Right hindlimb (tissue), 1 donor: ENCODE data around the gene LSAMP.
"Not testable (repeated sequence)": the region's sequence is repeated elsewhere in the genome, so short reads cannot be mapped to it uniquely, and the experiment has no call there.

Source experiments
- DNase-seq: peaks from one replicate; pipeline ENCODE4 v3.0.0-alpha.2; 2018

The LSAMP gene

DNA sequence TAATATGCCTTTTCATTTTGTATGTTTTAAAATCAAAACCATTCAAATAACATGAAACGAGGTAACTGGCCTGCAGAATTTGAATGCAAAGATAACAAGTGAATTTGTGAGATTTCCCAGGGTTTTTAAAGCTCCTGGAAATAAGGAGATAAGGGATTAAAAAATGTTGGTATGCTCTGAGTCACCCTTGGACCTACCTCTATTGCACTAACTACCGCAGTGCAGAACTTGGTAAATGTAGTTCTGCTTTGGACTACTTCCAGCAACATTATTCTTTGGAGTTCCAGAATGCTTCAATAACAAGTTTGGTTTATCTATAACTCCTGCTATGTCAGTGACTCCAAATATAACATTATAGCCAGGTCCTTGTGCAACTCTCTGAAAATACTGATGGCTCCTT, 620.2 kb downstream of the LSAMP start:
- DNase-seq = no peak

DNA sequence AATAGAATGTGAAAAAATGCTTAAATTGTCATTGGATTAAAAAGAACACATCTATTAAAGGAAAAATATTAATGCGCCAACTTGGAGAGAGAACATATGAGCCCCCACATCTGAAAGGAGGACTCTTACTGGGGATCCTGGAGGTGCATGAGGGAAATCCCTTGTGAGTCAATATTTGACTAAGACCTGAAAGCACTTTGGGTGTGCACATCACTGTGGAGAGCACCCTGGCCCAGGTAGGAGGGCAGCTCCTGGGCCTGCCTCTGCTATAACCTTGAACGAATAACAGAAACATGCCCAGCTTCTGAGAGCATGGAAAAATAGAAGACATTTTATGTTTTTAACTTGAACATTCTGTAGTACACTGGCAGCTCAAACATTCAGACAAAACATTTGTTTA, 622.2 kb downstream of the LSAMP start:
- no peak for DNase-seq

GRCh38 chr3:115822579-115822978, 622.7 kb downstream of the LSAMP start:
- no peak for DNase-seq

- DNase-seq = peak; percentile 71
Observed at GRCh38 chr3:115819785-115820384, 625.4 kb downstream of the LSAMP start.

DNA sequence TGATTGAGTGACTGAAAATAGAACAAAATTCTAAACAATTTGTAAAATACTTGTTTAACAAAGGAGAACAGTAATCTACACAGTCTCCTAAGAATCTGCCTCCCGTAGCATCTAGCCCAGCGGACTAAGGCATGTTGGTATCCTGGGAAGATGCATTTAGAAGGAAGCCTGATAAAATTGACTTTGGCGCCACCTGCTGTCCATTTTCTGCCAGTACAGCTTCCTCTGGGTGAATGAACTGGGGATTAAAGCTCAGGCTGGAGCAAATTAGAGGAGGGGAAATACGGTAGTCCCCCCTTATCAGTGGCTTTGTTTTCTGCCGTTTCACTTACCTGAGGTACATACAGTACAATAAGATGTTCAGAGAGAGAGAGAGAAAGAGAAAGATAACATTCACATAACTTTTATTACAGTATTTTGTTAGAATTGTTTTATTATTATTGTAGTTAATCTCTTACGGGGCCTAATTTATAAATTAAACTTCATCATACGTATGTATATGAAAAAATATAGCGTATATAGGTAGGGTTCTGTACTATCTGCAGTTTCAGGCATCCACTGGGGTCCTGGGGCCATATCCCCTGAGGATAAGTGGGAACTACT, 630.4 kb downstream of the LSAMP start:
- peak; percentile 75 for DNase-seq

- no peak for DNase-seq
Observed at GRCh38 chr3:115814006-115814405, 631.3 kb downstream of the LSAMP start.

DNA sequence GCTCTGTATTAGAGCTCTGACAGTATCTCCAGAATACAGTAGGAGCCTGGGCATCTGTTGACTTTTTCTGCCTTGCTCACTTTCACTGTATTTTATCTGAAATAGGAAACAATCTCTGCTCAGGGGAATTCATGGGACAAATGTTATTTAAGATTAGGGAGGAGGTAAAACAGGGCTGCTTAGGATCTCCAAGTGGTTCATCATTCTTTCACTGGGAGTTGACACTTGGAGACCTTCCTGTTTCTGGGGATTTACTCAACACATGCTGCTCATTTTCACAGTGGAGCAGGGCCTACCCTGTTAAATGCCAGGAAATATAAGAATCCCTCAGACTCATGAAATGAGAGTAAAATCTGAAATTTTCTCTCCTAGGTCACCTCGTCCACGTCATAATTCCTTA, 636.5 kb downstream of the LSAMP start:
- no peak for DNase-seq

DNA sequence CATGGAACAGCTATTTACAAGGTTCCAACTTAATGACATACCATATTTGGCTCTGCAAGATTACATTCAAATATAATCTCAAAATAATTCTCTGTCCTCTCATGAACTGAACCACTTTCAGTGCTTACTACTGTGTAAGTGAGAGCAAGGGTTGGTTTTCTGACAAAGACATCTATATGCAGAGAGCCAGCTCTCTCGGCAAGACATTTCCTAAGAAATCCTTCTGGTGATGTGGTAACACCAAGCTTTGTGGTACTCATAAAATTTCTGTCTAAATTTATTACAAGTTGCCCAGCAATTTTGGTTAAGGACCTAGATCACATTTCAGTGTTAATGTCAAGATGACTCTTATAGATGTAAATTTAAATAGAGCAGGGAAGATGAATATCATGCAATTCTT, 637.0 kb downstream of the LSAMP start:
- DNase-seq = no peak

- DNase-seq = no peak
Observed at GRCh38 chr3:115806501-115806900, 638.8 kb downstream of the LSAMP start.

GRCh38 chr3:115805520-115805919, 639.8 kb downstream of the LSAMP start:
- no peak for DNase-seq

DNA sequence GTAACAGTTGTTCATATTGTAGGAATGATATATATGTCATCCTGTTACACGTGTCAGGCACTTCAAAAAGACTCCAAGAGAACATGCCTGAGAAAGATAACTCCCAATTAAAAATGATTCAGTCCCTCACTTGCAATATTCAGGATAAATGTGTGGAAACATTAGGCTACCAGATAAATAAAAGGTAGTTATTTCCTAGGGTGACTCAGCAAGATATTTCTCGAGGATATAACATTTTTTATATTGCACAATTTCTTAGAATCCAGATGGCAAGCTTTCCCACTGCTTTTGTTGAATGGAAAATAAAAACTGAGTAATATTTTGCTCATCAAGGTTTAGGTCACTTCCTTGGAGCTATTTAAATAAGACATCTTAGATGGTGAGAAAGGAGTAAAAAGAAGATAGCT, 640.6 kb downstream of the LSAMP start:
- DNase-seq = no peak

GRCh38 chr3:115804200-115804599, 641.1 kb downstream of the LSAMP start:
- DNase-seq = no peak

GRCh38 chr3:115803661-115804060, 641.6 kb downstream of the LSAMP start:
- no peak for DNase-seq

DNA sequence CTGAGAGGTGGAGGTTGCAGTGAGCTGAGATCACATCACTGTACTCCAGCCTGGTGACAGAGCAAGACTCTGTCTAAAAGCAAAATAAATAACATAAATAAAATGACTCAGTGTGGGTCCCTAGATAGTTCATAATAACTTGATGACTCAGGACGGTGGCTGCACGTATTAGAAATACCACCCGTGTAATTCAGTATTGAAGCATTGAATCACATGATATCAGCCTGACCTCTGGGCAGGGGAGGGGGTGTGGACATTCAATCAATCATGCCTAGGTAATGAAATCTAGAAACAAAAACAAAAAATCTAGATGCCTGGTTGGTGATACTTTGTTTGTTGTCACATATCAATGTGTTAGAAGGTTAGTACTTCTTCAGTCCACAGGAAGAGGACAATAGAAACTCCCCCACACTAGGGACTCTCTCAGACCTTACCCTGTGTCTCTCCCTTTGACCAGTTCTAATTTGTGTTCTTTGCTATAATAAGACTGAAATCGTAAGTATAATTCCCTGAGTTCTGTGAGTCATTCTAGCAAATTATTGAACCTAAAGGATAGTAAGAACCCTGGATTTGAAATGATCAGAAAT, 644.7 kb downstream of the LSAMP start:
- no peak for DNase-seq

DNA sequence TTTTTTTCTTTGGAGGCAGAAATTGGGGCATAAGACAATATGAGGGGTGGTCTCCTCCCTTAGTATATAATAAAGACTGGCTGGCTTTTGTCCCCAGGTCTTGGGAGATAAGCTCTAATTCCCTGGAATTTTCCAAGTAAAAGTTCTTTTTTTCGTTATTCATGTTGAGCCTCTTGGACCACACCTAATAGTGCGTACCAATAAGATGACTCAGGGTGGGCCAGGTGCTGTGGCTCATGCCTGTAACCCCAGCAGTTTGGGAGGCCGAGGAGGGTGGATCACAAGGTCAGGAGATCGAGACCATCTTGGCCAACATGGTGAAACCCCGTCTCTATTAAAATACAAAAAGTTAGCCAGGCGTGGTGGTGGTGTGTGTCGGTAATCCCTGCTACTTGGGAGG, 645.2 kb downstream of the LSAMP start:
- DNase-seq = not testable (repeated sequence)

GRCh38 chr3:115792206-115792955, 652.9 kb downstream of the LSAMP start:
- no peak for DNase-seq

- DNase-seq = not testable (repeated sequence)
Observed at GRCh38 chr3:115791271-115792153, 653.8 kb downstream of the LSAMP start.

DNA sequence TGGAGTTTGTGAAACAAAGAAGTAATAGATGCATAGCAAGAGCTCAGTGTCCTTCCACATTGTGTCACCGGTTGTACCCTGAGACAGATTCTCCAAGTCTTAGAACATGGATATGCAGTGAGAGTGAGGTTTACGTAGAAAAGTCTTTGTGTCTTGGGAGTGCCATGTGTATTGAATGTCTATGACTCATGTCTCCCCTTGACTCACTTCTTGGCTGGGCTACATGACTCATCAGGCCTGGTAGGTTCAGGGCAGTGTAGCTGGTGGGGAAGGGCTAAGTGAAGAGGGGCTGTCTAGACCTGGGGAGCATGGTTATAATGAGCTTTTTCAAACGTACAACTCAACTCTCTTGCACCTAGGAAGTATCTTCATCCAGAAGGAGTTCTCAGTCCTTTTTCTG, 654.5 kb downstream of the LSAMP start:
- no peak for DNase-seq

DNA sequence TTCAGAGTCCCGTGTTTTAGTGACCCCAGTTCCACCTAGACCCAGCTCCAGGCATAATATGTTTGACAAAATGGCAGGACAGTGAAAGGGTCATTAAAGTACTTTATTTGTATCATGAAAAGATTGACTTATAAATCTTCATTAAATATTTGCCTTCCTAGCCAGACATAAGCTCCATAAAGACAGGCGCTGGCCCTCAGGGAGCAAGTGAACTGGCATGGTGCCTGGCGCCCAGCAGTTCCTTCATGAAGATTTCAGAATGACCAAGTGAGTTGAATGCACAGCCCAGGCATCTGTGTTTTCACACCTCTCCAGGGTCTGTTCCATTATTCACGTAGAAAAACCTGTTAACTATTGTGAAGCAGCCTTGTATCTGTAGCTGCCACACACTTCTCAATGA, 655.8 kb downstream of the LSAMP start:
- no peak for DNase-seq

GRCh38 chr3:115788921-115789470, 656.3 kb downstream of the LSAMP start:
- DNase-seq = no peak

- DNase-seq = no peak
Observed at GRCh38 chr3:115787818-115788217, 657.5 kb downstream of the LSAMP start.

DNA sequence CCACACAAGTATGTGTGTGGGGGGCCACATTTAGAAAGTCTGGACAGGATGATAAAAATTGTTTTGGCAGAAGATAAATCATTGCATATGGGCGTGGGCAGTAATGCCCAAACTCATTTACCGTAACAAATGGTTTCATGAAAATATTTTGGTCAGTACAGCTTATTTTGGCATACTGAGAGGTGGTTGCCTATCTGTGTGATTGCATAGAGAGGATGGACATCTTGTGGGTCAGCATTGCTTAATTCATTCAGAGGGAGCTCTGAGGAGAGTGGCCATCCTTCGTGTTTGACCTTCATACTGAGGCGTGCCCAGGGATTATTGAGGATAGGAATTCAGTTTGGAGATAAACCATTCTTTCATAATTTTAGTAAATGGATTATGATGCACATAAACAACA, 659.5 kb downstream of the LSAMP start:
- no peak for DNase-seq
